Spleen (tissue), 11 donors: ENCODE measurements around the gene ATAD1. TPM values are rescaled to one million over a fixed set of nuclear protein-coding genes. Genes with fewer than 3 reads are reported as not detected.

Experiments
- DNase-seq: peaks from one replicate; pipeline ENCODE4 v3.0.0-alpha.2; 2020
- H3K27ac ChIP-seq, 8 donors: fragments of 200-600 bp; sonication (generic) in 7 of 8; 1 replicate in 4 of 8; 2 replicates in 4 of 8; pipeline versions ENCODE4 v1.5.0 to v1.8.0; 2016 to 2021; ENCODE audit warnings: inconsistent platforms in 4 of 8, mild to moderate bottlenecking in 4 of 8, moderate library complexity in 1 of 8
- H3K27me3 ChIP-seq, 7 donors: fragments of 200-600 bp; sonication (generic) in 6 of 7; replicated peaks in 1 of 7; 1 replicate in 4 of 7; 2 replicates in 3 of 7; pipeline versions ENCODE4 v1.5.0 to v1.8.0; 2016 to 2021; ENCODE audit warnings: inconsistent platforms in 3 of 7, mild to moderate bottlenecking in 1 of 7
- H3K36me3 ChIP-seq, 6 donors: fragments of 200-600 bp; sonication (generic) in 5 of 6; 1 replicate in 4 of 6; 2 replicates in 2 of 6; pipeline versions ENCODE4 v1.5.0 to v1.8.0; 2016 to 2021; ENCODE audit warnings: inconsistent platforms in 2 of 6
- H3K4me1 ChIP-seq, 6 donors: fragments of 200-600 bp; sonication (generic) in 5 of 6; 1 replicate in 3 of 6; 2 replicates in 3 of 6; pipeline versions ENCODE4 v1.5.0 to v1.8.0; 2016 to 2021; ENCODE audit warnings: inconsistent platforms in 3 of 6
- H3K4me3 ChIP-seq, 8 donors: fragments of 200-600 bp; sonication (generic) in 7 of 8; 1 replicate in 4 of 8; 2 replicates in 4 of 8; pipeline versions ENCODE4 v1.5.0 to v1.8.0; 2016 to 2021; ENCODE audit warnings: inconsistent platforms in 4 of 8, mild to moderate bottlenecking in 4 of 8, moderate library complexity in 2 of 8
- H3K9me3 ChIP-seq, 8 donors: fragments of 200-600 bp; sonication (generic) in 7 of 8; 1 replicate in 4 of 8; 2 replicates in 4 of 8; pipeline versions ENCODE4 v1.5.0 to v1.8.0; 2016 to 2021; ENCODE audit warnings: inconsistent platforms in 4 of 8
- CTCF ChIP-seq, 11 experiments: fragments of 200-600 bp in 7 of 11; fragments of 450-650 bp in 4 of 11; sonication (generic) in 4 of 11; IDR thresholded peaks in 8 of 11; conservative IDR thresholded peaks in 3 of 11; 1 replicate in 7 of 11; 2 replicates in 4 of 11; pipeline versions ENCODE4 v1.4.0 to v1.8.0; 2016 to 2021; ENCODE audit warnings: antibody characterized with exemption in 11 of 11, inconsistent platforms in 4 of 11, mild to moderate bottlenecking in 1 of 11
- POLR2A ChIP-seq, 3 donors: fragments of 450-650 bp; IDR thresholded peaks; one replicate each; pipeline ENCODE4 v1.5.1; 2017; ENCODE audit warnings: antibody characterized with exemption in 3 of 3, mild to moderate bottlenecking in 1 of 3
- POLR2AphosphoS5 ChIP-seq, 3 donors: sonication (generic); formaldehyde crosslinking; IDR thresholded peaks; one replicate each; pipeline ENCODE4 v1.5.1; 2017; ENCODE audit warnings: antibody characterized with exemption in 3 of 3
- WGBS, 5 donors: extraction: QIAGEN DNeasy Blood & Tissue Kit in 3 of 5; methylation state at CpG; one replicate each; pipeline versions ENCODE4 v1.1.5 to v1.1.7; 2013 to 2018; 5-methylcytosine and 5-hydroxymethylcytosine counted together
- intact Hi-C: fragments of 100-400 bp; cut with DNase I; formaldehyde crosslinking; loops from one replicate; pipeline ENCODE4 v1.15.0; 2023; ENCODE audit warnings: low total_unique reads
- polyA plus RNA-seq, 3 donors: library from polyadenylated mRNA; stranded (reverse); fragments of 200-250 nt; gene quantifications; one replicate each; pipeline ENCODE4 v1.2.1, GENCODE V29; 2013
- small RNA-seq, 4 donors: library from RNA; depleted of rRNA; stranded (forward); fragments of <200 nt; gene quantifications; one replicate each; pipeline ENCODE3, GENCODE V24; 2016
- total RNA-seq, 7 donors: library from RNA; depleted of rRNA in 3 of 7; stranded (reverse); fragments of >200 nt in 3 of 7; fragmentation: NEBNext Ultra II Directional in 4 of 7; extraction: Animal tissue kit (Norgen Biotek cat#: 25700) in 4 of 7; gene quantifications; one replicate each; pipeline versions ENCODE4 v1.1.0 to v1.2.1, GENCODE V29; 2016 to 2021
- donor health status: healthy with polysubstance abuse.
- donor health status: DM: no; HTN: no; CAD: no; lungs with moderate emphysema.
- donor health status: DM: no; HTN: no; CAD: no.
- donor health status: Bipolar disorder and iron deficiency.
- donor health status: healthy.
- donor health status: DM: no; HTN: no; CAD: no.
- donor health status: DM: yes; HTN: yes; CAD: no.

ATAD1 gene
- total and polyA plus RNA-seq, 10 donors: 8.7 to 49.4 (median 32.3) TPM

GRCh38 chr10:87705339-87705738 is 112.7 kb downstream of the ATAD1 start:
- DNase-seq: no peak
- intact Hi-C loops: no loop called here
- no peaks in the 10 kb centered on the region for H3K4me1 ChIP-seq
- H3K4me3 ChIP-seq: no peak overlapping the region
- no peaks in the 10 kb centered on the region for H3K9me3 ChIP-seq
- no peaks in the 10 kb centered on the region for H3K27me3 ChIP-seq
- H3K36me3 ChIP-seq: no peaks in the 10 kb centered on the region
- TF ChIP-seq CTCF (IDR thresholded peaks at IDR 0.05 in 8 of 11, conservative IDR thresholded peaks at IDR 0.05 in 3 of 11) (no peak), POLR2A (IDR thresholded peaks at IDR 0.05) (no peak), POLR2AphosphoS5 (IDR thresholded peaks at IDR 0.05) (no peak)
- no peak overlapping the region for H3K27ac ChIP-seq

GRCh38 chr10:87703771-87704170 is 114.3 kb downstream of the ATAD1 start:
- Histone ChIP-seq H3K27ac (no peak overlapping the region), H3K4me1 (no peaks in the 10 kb centered on the region), H3K27me3 (no peaks in the 10 kb centered on the region), H3K4me3 (no peak overlapping the region), H3K36me3 (no peaks in the 10 kb centered on the region), H3K9me3 (no peaks in the 10 kb centered on the region)
- no peak for DNase-seq
- intact Hi-C loops: no loop called here
- TF ChIP-seq CTCF (IDR thresholded peaks at IDR 0.05 in 8 of 11, conservative IDR thresholded peaks at IDR 0.05 in 3 of 11) (no peak), POLR2A (IDR thresholded peaks at IDR 0.05) (no peak), POLR2AphosphoS5 (IDR thresholded peaks at IDR 0.05) (no peak)
- WGBS, 5 donors: 55 to 81% (median 61%) methylated on average over 1 of the region's 1 CpG

GRCh38 chr10:87702973-87703294 is 115.1 kb downstream of the ATAD1 start:
- no peaks in the 10 kb centered on the region for H3K27me3 ChIP-seq
- no peak overlapping the region for H3K4me3 ChIP-seq
- no peaks in the 10 kb centered on the region for H3K9me3 ChIP-seq
- no peak overlapping the region for H3K27ac ChIP-seq
- DNase-seq: no peak
- H3K4me1 ChIP-seq: no peaks in the 10 kb centered on the region
- no peak for TF ChIP-seq CTCF (IDR thresholded peaks at IDR 0.05 in 8 of 11, conservative IDR thresholded peaks at IDR 0.05 in 3 of 11)
- no peak for TF ChIP-seq POLR2A (IDR thresholded peaks at IDR 0.05)
- TF ChIP-seq POLR2AphosphoS5 (IDR thresholded peaks at IDR 0.05): no peak
- intact Hi-C loops: no loop called here
- no peaks in the 10 kb centered on the region for H3K36me3 ChIP-seq
- WGBS, 5 donors: 81 to 98% (median 92%) methylated on average over 4 of the region's 4 CpGs

- Histone ChIP-seq H3K27ac (no peak overlapping the region), H3K9me3 (no peaks in the 10 kb centered on the region), H3K36me3 (no peaks in the 10 kb centered on the region), H3K4me1 (no peaks in the 10 kb centered on the region), H3K27me3 (peaks cover 0 to 1% (median 0%) of the 10 kb centered on the region in 7 donors), H3K4me3 (no peak overlapping the region)
- intact Hi-C loops: no loop called here
- TF ChIP-seq POLR2AphosphoS5 (IDR thresholded peaks at IDR 0.05) (no peak), POLR2A (IDR thresholded peaks at IDR 0.05) (no peak), CTCF (IDR thresholded peaks at IDR 0.05 in 8 of 11, conservative IDR thresholded peaks at IDR 0.05 in 3 of 11) (no peak)
- 82 to 88% (median 86%) methylated on average over 9 of the region's 9 CpGs for WGBS, 5 donors
- no peak for DNase-seq
Observed at GRCh38 chr10:87702260-87702972, 115.6 kb downstream of the ATAD1 start.

Small RNA genes lying within 50 kb of the gene (small RNA-seq; reads per million reads assigned to genes)
- gene RN7SL78P: 0 reads per million in 4 donors

Other genes with a start within 250 kb of the ATAD1 start
- gene PAPSS2, start 158.3 kb downstream of the ATAD1 start, total RNA-seq: 10 to 100 TPM; 11.0 to 25.9 (median 13.0) TPM
- gene PAPSS2, start 158.3 kb downstream of the ATAD1 start, polyA plus RNA-seq: 1 to 10 TPM; 3.0 to 6.3 (median 4.7) TPM
- 1 to 10 TPM in 5 of 7 donors, under 1 TPM in 2; 0.54 to 2.2 (median 1.4) TPM for gene KLLN, start 45.3 kb upstream of the ATAD1 start, total RNA-seq
- gene KLLN, start 45.3 kb upstream of the ATAD1 start, polyA plus RNA-seq: under 1 TPM; 0.52 to 0.93 (median 0.80) TPM
- 100 to 1,000 TPM; 144 to 300 (median 212) TPM for gene PTEN, start 45.4 kb upstream of the ATAD1 start, total RNA-seq
- gene PTEN, start 45.4 kb upstream of the ATAD1 start, polyA plus RNA-seq: 10 to 100 TPM; 38.1 to 47.0 (median 42.0) TPM